MCF 10A (cell line): ENCODE data around the gene PLAAT4. TPM values are rescaled to one million over a fixed set of nuclear protein-coding genes. Genes with fewer than 3 reads are reported as not detected.

ENCODE experiments used
- BruUV-seq: library from RNA; stranded (reverse); fragments of 400-500 nt; replicated peaks from 2 replicates; lab custom pipeline; 2021; lab: Mats Ljungman, UMichigan
- CTCF ChIA-PET: fragments of 300-600 bp; sonication (Branson Sonifier 250); formaldehyde crosslinking; extraction: SDS; loops from one replicate; lab custom pipeline; 2021; ENCODE audit warnings: antibody characterized with exemption, inconsistent platforms; lab: Yijun Ruan, JAX
- POLR2A ChIA-PET: fragments of 300-600, 350-650 bp; sonication (Branson Sonifier 250); formaldehyde crosslinking; extraction: SDS; loops from one replicate; lab custom pipeline; 2020; ENCODE audit warnings: antibody characterized with exemption, inconsistent platforms; lab: Yijun Ruan, JAX
- DNase-seq: peaks from one replicate; pipeline ENCODE4 v3.0.0-alpha.2; 2018; ENCODE audit not compliant: unreplicated experiment
- H3K27ac Mint-ChIP-seq: one replicate; pipeline ENCODE4 v1.8.0; 2022; ENCODE audit warnings: mild to moderate bottlenecking, low read depth, mixed read lengths; ENCODE audit not compliant: unreplicated experiment
- H3K27me3 Mint-ChIP-seq: one replicate; pipeline ENCODE4 v1.8.0; 2022; ENCODE audit warnings: mixed read lengths; ENCODE audit not compliant: insufficient read depth, unreplicated experiment
- H3K36me3 Mint-ChIP-seq: one replicate; pipeline ENCODE4 v1.8.0; 2022; ENCODE audit warnings: mild to moderate bottlenecking, moderate library complexity, mixed read lengths; ENCODE audit not compliant: insufficient read depth, unreplicated experiment
- H3K4me1 Mint-ChIP-seq: one replicate; pipeline ENCODE4 v1.8.0; 2022; ENCODE audit warnings: mixed read lengths; ENCODE audit not compliant: insufficient read depth, unreplicated experiment
- H3K4me3 Mint-ChIP-seq: one replicate; pipeline ENCODE4 v1.8.0; 2022; ENCODE audit warnings: mild to moderate bottlenecking, moderate library complexity, mixed read lengths; ENCODE audit not compliant: unreplicated experiment
- H3K9me3 Mint-ChIP-seq: one replicate; pipeline ENCODE4 v1.8.0; 2022; ENCODE audit warnings: mixed read lengths; ENCODE audit not compliant: unreplicated experiment
- intact Hi-C: fragments of 100-400 bp; cut with micrococcal nuclease; formaldehyde crosslinking; loops from 2 replicates; pipeline ENCODE4 v1.14.1; 2022
- total RNA-seq: library from RNA; stranded (reverse); gene quantifications from 2 replicates; pipeline ENCODE4 v1.2.3, GENCODE V29; 2022
- TF ChIP-seq, protein P1 (sequence below): fragments of 200-600 bp; IDR thresholded peaks from one replicate; pipeline ENCODE4 v1.8.0; 2022; ENCODE audit warnings: antibody characterized with exemption, mild to moderate bottlenecking; ENCODE audit not compliant: unreplicated experiment

The PLAAT4 gene
- total RNA-seq, 1 experiment from 2014 or later = 0.96 TPM

GRCh38 chr11:63583357-63583677, 46.7 kb downstream of the PLAAT4 start:
- H3K36me3 Mint-ChIP-seq = no peaks in the 10 kb centered on the region
- peaks cover 16% of the 10 kb centered on the region for H3K9me3 Mint-ChIP-seq
- TF ChIP-seq, protein P1, sequence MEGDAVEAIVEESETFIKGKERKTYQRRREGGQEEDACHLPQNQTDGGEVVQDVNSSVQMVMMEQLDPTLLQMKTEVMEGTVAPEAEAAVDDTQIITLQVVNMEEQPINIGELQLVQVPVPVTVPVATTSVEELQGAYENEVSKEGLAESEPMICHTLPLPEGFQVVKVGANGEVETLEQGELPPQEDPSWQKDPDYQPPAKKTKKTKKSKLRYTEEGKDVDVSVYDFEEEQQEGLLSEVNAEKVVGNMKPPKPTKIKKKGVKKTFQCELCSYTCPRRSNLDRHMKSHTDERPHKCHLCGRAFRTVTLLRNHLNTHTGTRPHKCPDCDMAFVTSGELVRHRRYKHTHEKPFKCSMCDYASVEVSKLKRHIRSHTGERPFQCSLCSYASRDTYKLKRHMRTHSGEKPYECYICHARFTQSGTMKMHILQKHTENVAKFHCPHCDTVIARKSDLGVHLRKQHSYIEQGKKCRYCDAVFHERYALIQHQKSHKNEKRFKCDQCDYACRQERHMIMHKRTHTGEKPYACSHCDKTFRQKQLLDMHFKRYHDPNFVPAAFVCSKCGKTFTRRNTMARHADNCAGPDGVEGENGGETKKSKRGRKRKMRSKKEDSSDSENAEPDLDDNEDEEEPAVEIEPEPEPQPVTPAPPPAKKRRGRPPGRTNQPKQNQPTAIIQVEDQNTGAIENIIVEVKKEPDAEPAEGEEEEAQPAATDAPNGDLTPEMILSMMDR = no peak
- H3K27ac Mint-ChIP-seq = no peak overlapping the region
- ChIA-PET CTCF (interaction anchor here (0.7 to 1.9 kb wide), 6 partner anchors 10 to 104 kb away, joined by 3 to 8 read pairs (median 4); no protein-coding TSS in a partner anchor), POLR2A (interaction anchor here (0.6 kb wide), 1 partner anchor 490 kb away, joined by 4 read pairs; no protein-coding TSS in a partner anchor)
- H3K27me3 Mint-ChIP-seq = no peaks in the 10 kb centered on the region
- BruUV-seq = no TSS peak
- no peak for DNase-seq
- no peaks in the 10 kb centered on the region for H3K4me1 Mint-ChIP-seq
- intact Hi-C loops = no loop called here
- no peak overlapping the region for H3K4me3 Mint-ChIP-seq

DNA sequence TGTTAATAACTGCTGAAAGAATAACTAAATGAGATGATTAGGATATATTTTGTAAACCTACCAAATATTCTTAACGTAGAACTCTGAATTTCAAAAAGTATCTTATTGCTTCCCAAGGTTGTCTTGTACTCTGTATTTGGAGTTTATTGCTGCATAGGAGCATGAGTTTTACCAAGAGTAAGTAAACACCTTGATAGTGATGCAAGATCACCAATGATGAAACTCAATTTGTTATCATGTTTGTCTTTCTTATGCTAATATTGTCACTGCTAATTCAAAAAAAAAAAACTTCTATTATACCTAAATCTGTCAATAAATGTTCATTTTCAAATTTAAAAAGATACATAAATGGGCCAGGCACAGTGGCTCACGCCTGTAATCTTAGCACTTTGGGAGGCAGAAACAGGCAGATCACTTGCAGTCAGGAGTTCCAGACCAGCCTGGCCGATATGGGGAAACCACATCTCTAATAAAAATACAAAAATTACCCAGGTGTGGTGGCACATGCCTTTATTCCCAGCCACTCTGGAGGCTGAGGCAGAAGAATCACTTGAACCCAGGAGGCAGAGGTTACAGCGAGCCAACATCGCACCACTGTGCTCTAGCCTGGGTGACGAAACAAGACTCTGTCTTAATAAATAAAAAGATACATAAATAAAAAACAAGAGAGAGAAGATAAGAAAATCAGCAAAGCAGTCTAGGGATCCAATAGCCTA, 50.0 kb downstream of the PLAAT4 start:
- no peak overlapping the region for H3K4me3 Mint-ChIP-seq
- TF ChIP-seq, protein P1 = no peak
- CTCF ChIA-PET = interaction anchor here (0.6 kb wide), 1 partner anchor 108 kb away, joined by 3 read pairs; no protein-coding TSS in a partner anchor
- H3K9me3 Mint-ChIP-seq = peaks cover 5% of the 10 kb centered on the region
- POLR2A ChIA-PET = interaction anchor here (0.7 kb wide), 1 partner anchor 271 kb away, joined by 4 read pairs; no protein-coding TSS in a partner anchor
- DNase-seq = no peak
- intact Hi-C loops = no loop called here
- no peak overlapping the region for H3K27ac Mint-ChIP-seq
- H3K36me3 Mint-ChIP-seq = no peaks in the 10 kb centered on the region
- no peaks in the 10 kb centered on the region for H3K27me3 Mint-ChIP-seq
- no TSS peak for BruUV-seq
- no peaks in the 10 kb centered on the region for H3K4me1 Mint-ChIP-seq

DNA sequence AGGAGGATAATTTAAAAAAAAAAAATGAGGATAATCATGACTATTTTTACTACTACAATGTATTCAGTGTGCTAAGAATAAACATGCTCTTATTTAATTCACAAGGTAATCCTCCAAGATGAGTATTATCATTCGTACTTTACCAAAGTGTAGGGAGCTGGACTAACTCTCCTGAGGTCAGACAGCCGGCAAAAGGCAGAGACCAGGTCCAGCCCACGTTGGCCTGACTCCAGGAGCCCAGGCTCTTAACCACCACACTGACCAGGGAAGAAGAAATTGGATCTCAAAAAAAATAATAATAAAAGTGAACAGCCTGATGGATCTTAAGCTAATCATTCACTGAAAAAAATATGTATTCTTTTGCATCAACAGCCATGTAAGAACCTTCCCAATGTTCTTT, 52.4 kb downstream of the PLAAT4 start:
- Mint-ChIP-seq H3K4me3 (no peak overlapping the region), H3K4me1 (no peaks in the 10 kb centered on the region), H3K27ac (no peak overlapping the region), H3K27me3 (no peaks in the 10 kb centered on the region), H3K9me3 (no peaks in the 10 kb centered on the region), H3K36me3 (no peaks in the 10 kb centered on the region)
- ChIA-PET CTCF (interaction anchor here (1.3 to 1.6 kb wide), 2 partner anchors 15 to 110 kb away, joined by 3 read pairs; no protein-coding TSS in a partner anchor), POLR2A (interaction anchor here (0.6 to 1.5 kb wide), 2 partner anchors 31 to 40 kb away, joined by 3 read pairs; no protein-coding TSS in a partner anchor)
- DNase-seq = no peak
- no TSS peak for BruUV-seq
- TF ChIP-seq, protein P1 = no peak
- intact Hi-C loops = no loop called here

GRCh38 chr11:63590024-63590788, 53.6 kb downstream of the PLAAT4 start:
- BruUV-seq = no TSS peak
- Mint-ChIP-seq H3K4me3 (no peak overlapping the region), H3K9me3 (no peaks in the 10 kb centered on the region), H3K4me1 (peaks cover under 1% of the 10 kb centered on the region), H3K36me3 (no peaks in the 10 kb centered on the region), H3K27me3 (no peaks in the 10 kb centered on the region), H3K27ac (no peak overlapping the region)
- no peak for DNase-seq
- CTCF ChIA-PET = interaction anchor here (0.6 to 0.7 kb wide), 2 partner anchors 60 to 681 kb away, joined by 3 read pairs; no protein-coding TSS in a partner anchor
- intact Hi-C loops = no loop called here
- POLR2A ChIA-PET = no interaction called here
- TF ChIP-seq, protein P1 = no peak
